ENCODE results near the gene MCIDAS. TPM values are rescaled to one million over a fixed set of nuclear protein-coding genes. Genes with fewer than 3 reads are reported as not detected.

The MCIDAS gene
- total RNA-seq, 2 experiments from 2014 or later, result 0.21 TPM; not detected in 1

DNA sequence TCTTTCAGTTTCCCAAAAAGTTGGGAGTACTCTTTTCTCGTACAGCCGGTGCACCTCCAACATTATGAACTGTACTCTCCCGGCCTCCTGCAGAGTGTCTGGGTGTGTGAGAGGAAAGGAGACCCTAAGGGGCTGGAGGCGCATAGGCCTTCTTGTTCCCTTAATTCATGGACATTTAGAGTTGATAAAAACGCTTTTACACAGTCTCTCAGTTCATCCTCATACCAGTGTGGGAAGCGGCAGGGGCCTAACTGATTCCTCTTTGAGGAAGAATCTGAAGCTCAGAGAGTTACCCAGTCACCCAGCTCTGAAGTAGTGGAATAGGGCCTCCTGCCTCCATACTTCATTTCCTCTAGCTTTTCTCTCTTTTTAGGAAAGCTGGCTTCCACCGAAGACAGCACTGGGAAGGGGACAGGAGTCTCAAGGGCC, 3.3 kb downstream of the MCIDAS start:
- Histone ChIP-seq H3K4me2 (ENCODE audit: low read length) (no peak overlapping the region), H4K20me1 (ENCODE audit: insufficient read depth, low read length) (0 out of 2 replicates have a peak, but pooled peaks cover 4% of the 10 kb centered on the region), H3K27ac (ENCODE audit: low read depth, low read length, poor library complexity, severe bottlenecking) (no peak overlapping the region), H3K79me2 (ENCODE audit: insufficient read depth, low read depth, low read length) (no peaks in the 10 kb centered on the region), H3K9me3 (ENCODE audit: low read length) (no peaks in the 10 kb centered on the region), H3K4me1 (ENCODE audit: insufficient read depth, low read length, poor library complexity, severe bottlenecking) (peaks cover 11% of the 10 kb centered on the region), H3K4me3 (ENCODE audit: low read depth, low read length, poor library complexity, severe bottlenecking) (no peak overlapping the region), H3K36me3 (ENCODE audit: insufficient read depth, low read length) (no peaks in the 10 kb centered on the region), H3K9me2 (ENCODE audit: insufficient read depth, low read length) (no peaks in the 10 kb centered on the region), H2AFZ (ENCODE audit: low read length) (no peak overlapping the region)
- no peak for TF ChIP-seq EZH2phosphoT487 (IDR thresholded peaks at IDR 0.05; ENCODE audit: borderline replicate concordance, low read depth, low read length)
- TF ChIP-seq, protein P1, sequence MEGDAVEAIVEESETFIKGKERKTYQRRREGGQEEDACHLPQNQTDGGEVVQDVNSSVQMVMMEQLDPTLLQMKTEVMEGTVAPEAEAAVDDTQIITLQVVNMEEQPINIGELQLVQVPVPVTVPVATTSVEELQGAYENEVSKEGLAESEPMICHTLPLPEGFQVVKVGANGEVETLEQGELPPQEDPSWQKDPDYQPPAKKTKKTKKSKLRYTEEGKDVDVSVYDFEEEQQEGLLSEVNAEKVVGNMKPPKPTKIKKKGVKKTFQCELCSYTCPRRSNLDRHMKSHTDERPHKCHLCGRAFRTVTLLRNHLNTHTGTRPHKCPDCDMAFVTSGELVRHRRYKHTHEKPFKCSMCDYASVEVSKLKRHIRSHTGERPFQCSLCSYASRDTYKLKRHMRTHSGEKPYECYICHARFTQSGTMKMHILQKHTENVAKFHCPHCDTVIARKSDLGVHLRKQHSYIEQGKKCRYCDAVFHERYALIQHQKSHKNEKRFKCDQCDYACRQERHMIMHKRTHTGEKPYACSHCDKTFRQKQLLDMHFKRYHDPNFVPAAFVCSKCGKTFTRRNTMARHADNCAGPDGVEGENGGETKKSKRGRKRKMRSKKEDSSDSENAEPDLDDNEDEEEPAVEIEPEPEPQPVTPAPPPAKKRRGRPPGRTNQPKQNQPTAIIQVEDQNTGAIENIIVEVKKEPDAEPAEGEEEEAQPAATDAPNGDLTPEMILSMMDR (conservative IDR thresholded peaks at IDR 0.05; ENCODE audit: low read length), result no peak
- intact Hi-C loops (cut with micrococcal nuclease; ENCODE audit: unreplicated experiment), result no loop called here
- POLR2A ChIA-PET, result no interaction called here
- BruUV-seq (replicated peaks), result no TSS peak
- no peak for DNase-seq (ENCODE audit: low spot score)
- CTCF ChIA-PET (ENCODE audit: unreplicated experiment), result no interaction called here

DNA sequence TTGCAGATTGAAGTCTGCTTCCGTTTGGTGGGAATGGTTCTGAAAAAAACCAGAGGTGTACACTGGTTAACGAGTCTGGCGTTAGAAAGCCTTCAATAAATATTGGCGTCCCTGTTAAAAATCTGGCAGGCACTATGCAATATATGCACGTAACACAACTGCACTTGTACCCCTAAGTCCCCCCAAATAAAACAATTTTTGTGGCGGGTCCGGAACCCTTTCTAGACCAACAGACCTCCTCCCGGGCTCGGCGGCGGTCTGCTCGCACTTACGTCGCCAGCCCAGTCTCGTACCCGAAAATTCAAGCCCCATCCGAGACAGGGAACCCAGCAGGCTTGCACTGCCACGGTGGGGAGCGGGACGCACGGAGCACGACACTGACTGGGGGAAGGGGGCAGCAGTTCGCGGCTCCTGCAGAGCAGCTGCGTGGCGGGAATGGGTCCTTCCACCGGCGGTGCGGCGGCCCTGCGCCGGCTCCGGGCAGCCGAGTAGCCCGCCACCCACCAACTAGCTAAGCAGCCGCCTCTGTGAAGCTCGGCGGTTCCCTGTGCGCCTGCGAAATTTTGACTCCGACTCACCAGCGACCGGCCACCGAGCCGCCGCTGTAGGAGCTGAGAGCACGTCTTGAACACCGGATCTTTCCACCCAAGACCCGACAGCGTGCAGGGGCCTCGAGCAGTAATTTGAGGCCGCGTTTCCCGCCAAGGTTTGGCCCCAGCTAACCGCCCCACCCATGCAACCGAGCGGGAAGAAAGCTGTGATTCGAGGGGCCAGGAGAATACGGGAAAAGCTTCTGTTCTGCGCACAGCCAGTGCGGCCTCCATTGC, 3.9 kb downstream of the MCIDAS start:
- ChIA-PET POLR2A (no interaction called here), CTCF (ENCODE audit: unreplicated experiment) (no interaction called here)
- Histone ChIP-seq H3K4me1 (ENCODE audit: insufficient read depth, low read length, poor library complexity, severe bottlenecking) (peaks cover 11% of the 10 kb centered on the region), H3K4me3 (ENCODE audit: low read depth, low read length, poor library complexity, severe bottlenecking) (no peak overlapping the region), H3K9me3 (ENCODE audit: low read length) (no peaks in the 10 kb centered on the region), H3K9me2 (ENCODE audit: insufficient read depth, low read length) (no peaks in the 10 kb centered on the region), H2AFZ (ENCODE audit: low read length) (no peak overlapping the region), H3K79me2 (ENCODE audit: insufficient read depth, low read depth, low read length) (no peaks in the 10 kb centered on the region), H3K27ac (ENCODE audit: low read depth, low read length, poor library complexity, severe bottlenecking) (no peak overlapping the region), H4K20me1 (ENCODE audit: insufficient read depth, low read length) (no peaks in the 10 kb centered on the region), H3K36me3 (ENCODE audit: insufficient read depth, low read length) (no peaks in the 10 kb centered on the region), H3K4me2 (ENCODE audit: low read length) (no peak overlapping the region)
- intact Hi-C loops (cut with micrococcal nuclease; ENCODE audit: unreplicated experiment), result no loop called here
- DNase-seq (ENCODE audit: low spot score), result no peak
- BruUV-seq (replicated peaks), result no TSS peak
- no peak for TF ChIP-seq EZH2phosphoT487 (IDR thresholded peaks at IDR 0.05; ENCODE audit: borderline replicate concordance, low read depth, low read length)
- TF ChIP-seq, protein P1 (conservative IDR thresholded peaks at IDR 0.05; ENCODE audit: low read length), result no peak

All from OCI-LY7 (cell line).